ENCODE data around the gene WDR91.

DNA sequence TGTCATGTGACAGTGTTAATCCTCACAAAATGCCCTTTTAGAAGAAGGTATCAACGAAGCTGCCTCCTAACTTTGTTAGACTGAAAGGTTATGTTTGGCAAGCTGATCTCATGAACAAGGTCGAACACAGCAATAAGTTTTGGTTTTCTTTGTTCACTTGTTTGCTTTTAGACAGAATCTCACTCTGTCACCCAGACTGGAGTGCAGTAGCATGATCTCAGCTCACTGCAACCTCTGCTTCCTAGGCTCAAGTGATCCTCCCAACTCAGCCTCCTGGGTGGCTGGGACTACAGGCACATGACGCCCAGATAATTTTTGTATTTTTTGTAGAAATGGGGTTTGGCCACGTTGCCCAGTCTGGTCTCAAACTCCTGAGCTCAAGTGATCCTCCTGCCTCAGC lies 23.4 kb upstream of the WDR91 start:
- TF ChIP-seq CTCF (conservative IDR thresholded peaks at IDR 0.05) (no peak), ZFX (IDR thresholded peaks at IDR 0.05) (no peak)

Measured in C4-2B (cell line).